Ishikawa (cell line): Measurements from ENCODE around the gene TXLNG.

ENCODE experiments used
- CEBPB ChIP-seq: IDR thresholded peaks from 2 replicates; pipeline ENCODE4 v1.6.1; 2012
- CREB1 ChIP-seq: IDR thresholded peaks from 2 replicates; pipeline ENCODE4 v1.6.1; 2012; ENCODE audit warnings: low read depth
- EGR1 ChIP-seq: IDR thresholded peaks from 2 replicates; pipeline ENCODE4 v1.6.1; 2012
- EP300 ChIP-seq: IDR thresholded peaks from 2 replicates; pipeline ENCODE4 v1.6.1; 2012; ENCODE audit warnings: borderline replicate concordance
- FOXM1 ChIP-seq: IDR thresholded peaks from 2 replicates; pipeline ENCODE4 v1.6.1; 2012; ENCODE audit warnings: low read depth, borderline replicate concordance
- NFIC ChIP-seq: IDR thresholded peaks from 2 replicates; pipeline ENCODE4 v1.6.1; 2012
- RAD21 ChIP-seq: IDR thresholded peaks from 2 replicates; pipeline ENCODE4 v1.6.1; 2012; ENCODE audit warnings: low read depth
- TAF1 ChIP-seq: IDR thresholded peaks from 2 replicates; pipeline ENCODE4 v1.6.1; 2012; ENCODE audit warnings: low read depth, mild to moderate bottlenecking
- TCF12 ChIP-seq: IDR thresholded peaks from 2 replicates; pipeline ENCODE4 v1.6.1; 2012; ENCODE audit warnings: low read depth
- TEAD4 ChIP-seq: IDR thresholded peaks from 2 replicates; pipeline ENCODE4 v1.6.1; 2012
- USF1 ChIP-seq: IDR thresholded peaks from 2 replicates; pipeline ENCODE4 v1.6.1; 2012
- YY1 ChIP-seq: IDR thresholded peaks from 2 replicates; pipeline ENCODE4 v1.6.1; 2012; ENCODE audit warnings: low read depth
- ZBTB7A ChIP-seq: IDR thresholded peaks from 2 replicates; pipeline ENCODE4 v1.6.1; 2012; ENCODE audit warnings: low read depth
- TF ChIP-seq, protein P1 (sequence below): IDR thresholded peaks from 2 replicates; pipeline ENCODE4 v1.6.1; 2012; ENCODE audit warnings: low read depth, mild to moderate bottlenecking
- TF ChIP-seq, protein P2 (sequence below): IDR thresholded peaks from 2 replicates; pipeline ENCODE4 v1.6.1; 2012

The TXLNG gene

DNA sequence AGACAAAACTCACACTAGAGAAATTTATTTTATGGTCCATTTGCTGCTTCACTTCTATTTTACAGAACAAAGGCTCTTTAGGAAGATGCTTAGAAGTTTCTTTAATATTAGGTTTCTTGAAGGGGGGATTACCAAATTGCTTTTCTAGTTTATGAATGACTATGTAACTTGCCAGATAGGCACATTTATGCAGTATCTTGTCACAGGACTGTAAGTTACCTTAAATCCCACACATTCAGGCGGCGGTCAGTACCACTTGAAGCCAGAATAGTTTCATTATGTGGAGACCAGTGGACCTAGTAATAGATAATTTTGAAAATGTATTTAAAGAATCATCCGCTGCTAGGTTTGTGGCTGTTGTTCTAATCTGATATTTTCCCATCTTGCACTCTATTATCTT, 65.6 kb downstream of the TXLNG start:
- no peak for TF ChIP-seq FOXM1
- no peak for TF ChIP-seq RAD21
- TF ChIP-seq EGR1: no peak
- no peak for TF ChIP-seq CREB1
- TF ChIP-seq TAF1: no peak
- TF ChIP-seq TCF12: no peak
- TF ChIP-seq, protein P1, sequence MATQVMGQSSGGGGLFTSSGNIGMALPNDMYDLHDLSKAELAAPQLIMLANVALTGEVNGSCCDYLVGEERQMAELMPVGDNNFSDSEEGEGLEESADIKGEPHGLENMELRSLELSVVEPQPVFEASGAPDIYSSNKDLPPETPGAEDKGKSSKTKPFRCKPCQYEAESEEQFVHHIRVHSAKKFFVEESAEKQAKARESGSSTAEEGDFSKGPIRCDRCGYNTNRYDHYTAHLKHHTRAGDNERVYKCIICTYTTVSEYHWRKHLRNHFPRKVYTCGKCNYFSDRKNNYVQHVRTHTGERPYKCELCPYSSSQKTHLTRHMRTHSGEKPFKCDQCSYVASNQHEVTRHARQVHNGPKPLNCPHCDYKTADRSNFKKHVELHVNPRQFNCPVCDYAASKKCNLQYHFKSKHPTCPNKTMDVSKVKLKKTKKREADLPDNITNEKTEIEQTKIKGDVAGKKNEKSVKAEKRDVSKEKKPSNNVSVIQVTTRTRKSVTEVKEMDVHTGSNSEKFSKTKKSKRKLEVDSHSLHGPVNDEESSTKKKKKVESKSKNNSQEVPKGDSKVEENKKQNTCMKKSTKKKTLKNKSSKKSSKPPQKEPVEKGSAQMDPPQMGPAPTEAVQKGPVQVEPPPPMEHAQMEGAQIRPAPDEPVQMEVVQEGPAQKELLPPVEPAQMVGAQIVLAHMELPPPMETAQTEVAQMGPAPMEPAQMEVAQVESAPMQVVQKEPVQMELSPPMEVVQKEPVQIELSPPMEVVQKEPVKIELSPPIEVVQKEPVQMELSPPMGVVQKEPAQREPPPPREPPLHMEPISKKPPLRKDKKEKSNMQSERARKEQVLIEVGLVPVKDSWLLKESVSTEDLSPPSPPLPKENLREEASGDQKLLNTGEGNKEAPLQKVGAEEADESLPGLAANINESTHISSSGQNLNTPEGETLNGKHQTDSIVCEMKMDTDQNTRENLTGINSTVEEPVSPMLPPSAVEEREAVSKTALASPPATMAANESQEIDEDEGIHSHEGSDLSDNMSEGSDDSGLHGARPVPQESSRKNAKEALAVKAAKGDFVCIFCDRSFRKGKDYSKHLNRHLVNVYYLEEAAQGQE: no peak
- TF ChIP-seq USF1: no peak

DNA sequence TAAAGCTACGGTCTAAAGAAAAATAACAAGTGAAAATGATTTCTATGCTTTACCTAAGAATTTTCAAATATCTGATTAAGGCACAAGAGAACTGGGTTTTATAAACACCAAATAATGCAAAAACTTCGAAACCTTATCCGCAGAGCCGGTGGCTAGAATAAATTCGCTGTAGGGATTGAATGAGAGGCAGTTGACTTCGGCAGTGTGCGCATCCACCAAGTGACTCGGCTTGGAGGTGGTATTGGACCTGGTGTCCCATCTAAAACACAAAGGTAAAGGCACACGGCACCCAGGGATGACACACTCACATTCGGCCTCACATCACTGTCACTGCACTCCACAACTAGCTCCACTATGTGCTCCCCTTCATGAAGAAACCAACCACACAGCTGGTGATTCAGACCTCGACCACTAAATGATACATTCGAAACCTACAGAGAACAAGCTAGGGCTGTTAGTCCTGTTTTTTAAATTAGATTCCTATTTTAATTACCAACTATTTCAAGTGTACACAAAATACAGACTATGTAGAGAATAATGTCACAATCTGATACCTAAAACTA, 66.4 kb downstream of the TXLNG start:
- TF ChIP-seq CEBPB (no peak), TAF1 (no peak), NFIC (no peak), EP300 (no peak), EGR1 (no peak), TCF12 (no peak), TEAD4 (no peak), FOXM1 (no peak), USF1 (no peak), YY1 (no peak), ZBTB7A (no peak), RAD21 (no peak), CREB1 (no peak)
- TF ChIP-seq, protein P2, sequence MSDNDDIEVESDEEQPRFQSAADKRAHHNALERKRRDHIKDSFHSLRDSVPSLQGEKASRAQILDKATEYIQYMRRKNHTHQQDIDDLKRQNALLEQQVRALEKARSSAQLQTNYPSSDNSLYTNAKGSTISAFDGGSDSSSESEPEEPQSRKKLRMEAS: no peak
- TF ChIP-seq, protein P1: no peak

GRCh38 chrX:16853537-16853936, 67.3 kb downstream of the TXLNG start:
- no peak for TF ChIP-seq TCF12
- no peak for TF ChIP-seq RAD21
- TF ChIP-seq USF1: no peak
- no peak for TF ChIP-seq ZBTB7A

- TF ChIP-seq TAF1 (no peak), TCF12 (no peak), FOXM1 (no peak), YY1 (no peak), USF1 (no peak), RAD21 (no peak), EGR1 (no peak)
- TF ChIP-seq, protein P1: no peak
Measured at GRCh38 chrX:16855363-16856075, 69.3 kb downstream of the TXLNG start.
